ENCODE measurements around the gene UBE2G1. TPM values are rescaled to one million over a fixed set of nuclear protein-coding genes. Genes with fewer than 3 reads are reported as not detected.

UBE2G1 gene
- total RNA-seq, 4 donors from 2014 or later = 152 to 217 (median 180) TPM

- H3K36me3 ChIP-seq = peaks cover 0 to 24% of the 10 kb centered on the region in 2 donors
- no peaks in the 10 kb centered on the region for H3K9me3 ChIP-seq
- intact Hi-C loops (cut with DNase I; ENCODE audit: low total_unique reads) = no loop called here
- TF ChIP-seq CTCF (IDR thresholded peaks at IDR 0.05 in 4 of 5, conservative IDR thresholded peaks at IDR 0.05 in 1 of 5) (no peak), POLR2A (IDR thresholded peaks at IDR 0.05) (no peak)
- ATAC-seq (no peak), DNase-seq (no peak)
- no peaks in the 10 kb centered on the region for H3K27me3 ChIP-seq
- in situ Hi-C loops (cut with MboI; ENCODE audit: low sequenced_read_pairs in 4 of 4) = no loop called here
- no peak overlapping the region for H3K4me3 ChIP-seq
- H3K27ac ChIP-seq = peak overlapping the region in 2 of 4 donors; percentile 5 to 28
- peaks cover 27 to 35% of the 10 kb centered on the region in 2 donors for H3K4me1 ChIP-seq
Observed at GRCh38 chr17:4293572-4293971, 72.9 kb downstream of the UBE2G1 start.

- Histone ChIP-seq H3K36me3 (peaks cover 0 to 19% of the 10 kb centered on the region in 2 donors), H3K4me1 (no peaks in the 10 kb centered on the region), H3K9me3 (no peaks in the 10 kb centered on the region), H3K27ac (peak overlapping the region in 1 of 4 donors; percentile 7), H3K4me3 (no peak overlapping the region), H3K27me3 (no peaks in the 10 kb centered on the region)
- ATAC-seq (no peak), DNase-seq (no peak)
- in situ Hi-C loops (cut with MboI; ENCODE audit: low sequenced_read_pairs in 4 of 4) (no loop called here), intact Hi-C loops (cut with DNase I; ENCODE audit: low total_unique reads) (no loop called here)
- no peak for TF ChIP-seq CTCF (IDR thresholded peaks at IDR 0.05 in 4 of 5, conservative IDR thresholded peaks at IDR 0.05 in 1 of 5)
- no peak for TF ChIP-seq POLR2A (IDR thresholded peaks at IDR 0.05)
Observed at GRCh38 chr17:4287710-4288109, 78.8 kb downstream of the UBE2G1 start.

GRCh38 chr17:4276514-4276913, 90.0 kb downstream of the UBE2G1 start:
- no peak for TF ChIP-seq CTCF (IDR thresholded peaks at IDR 0.05 in 4 of 5, conservative IDR thresholded peaks at IDR 0.05 in 1 of 5)
- no peak for TF ChIP-seq POLR2A (IDR thresholded peaks at IDR 0.05)
- intact Hi-C loops (cut with DNase I; ENCODE audit: low total_unique reads) = no loop called here
- H3K9me3 ChIP-seq = no peaks in the 10 kb centered on the region
- in situ Hi-C loops (cut with MboI; ENCODE audit: low sequenced_read_pairs in 4 of 4) = no loop called here
- H3K27me3 ChIP-seq = no peaks in the 10 kb centered on the region
- peaks cover 0 to 8% of the 10 kb centered on the region in 2 donors for H3K36me3 ChIP-seq
- DNase-seq (no peak), ATAC-seq (peak in 1 of 2 donors; percentile 37)
- H3K4me1 ChIP-seq = peaks cover 24 to 29% of the 10 kb centered on the region in 2 donors
- peak overlapping the region; percentile 45 to 87 (median 47) for H3K27ac ChIP-seq
- H3K4me3 ChIP-seq = no peak overlapping the region

- intact Hi-C loops (cut with DNase I; ENCODE audit: low total_unique reads) = no loop called here
Observed at GRCh38 chr17:4272972-4273368, 93.5 kb downstream of the UBE2G1 start.

More at GRCh38 chr17:4272972-4273368, 93.5 kb downstream of the UBE2G1 start:
- H3K4me1 ChIP-seq = peaks cover 24 to 29% of the 10 kb centered on the region in 2 donors
- H3K9me3 ChIP-seq = no peaks in the 10 kb centered on the region
- TF ChIP-seq POLR2A (IDR thresholded peaks at IDR 0.05) (no peak), CTCF (IDR thresholded peaks at IDR 0.05 in 4 of 5, conservative IDR thresholded peaks at IDR 0.05 in 1 of 5) (no peak)
- no peak for DNase-seq
- in situ Hi-C loops (cut with MboI; ENCODE audit: low sequenced_read_pairs in 4 of 4) = no loop called here
- H3K4me3 ChIP-seq = no peak overlapping the region
- peak overlapping the region; percentile 70 to 87 (median 81) for H3K27ac ChIP-seq
- no peaks in the 10 kb centered on the region for H3K36me3 ChIP-seq
- H3K27me3 ChIP-seq = no peaks in the 10 kb centered on the region
- ATAC-seq = peak in 1 of 2 donors; percentile 10
